ENCODE data around the gene NCKAP5L.

Gene NCKAP5L

GRCh38 chr12:49811961-49812401, 16.2 kb downstream of the NCKAP5L start:
- Histone ChIP-seq H3K9me2 (replicated peaks; ENCODE audit: insufficient read depth, low read length) (no peaks in the 10 kb centered on the region), H3K4me3 (ENCODE audit: insufficient read depth, low read length, poor library complexity, severe bottlenecking) (no peak overlapping the region), H4K20me1 (ENCODE audit: low read depth, low read length) (no peaks in the 10 kb centered on the region), H2AFZ (ENCODE audit: low read depth, low read length, severe bottlenecking) (no peak overlapping the region), H3K36me3 (ENCODE audit: low read length) (no peaks in the 10 kb centered on the region), H3K79me2 (ENCODE audit: insufficient read depth, low read length) (no peaks in the 10 kb centered on the region), H3K27me3 (ENCODE audit: low read length) (no peaks in the 10 kb centered on the region), H3K27ac (ENCODE audit: low read depth, low read length) (no peak overlapping the region), H3K4me2 (ENCODE audit: low read depth, low read length, poor library complexity, severe bottlenecking) (no peak overlapping the region), H3K9me3 (ENCODE audit: insufficient read depth, low read length) (no peaks in the 10 kb centered on the region), H3K9ac (ENCODE audit: low read length) (no peak overlapping the region), H3F3A (ENCODE audit: insufficient read depth) (no peaks in the 10 kb centered on the region)
- TF ChIP-seq EZH2phosphoT487 (conservative IDR thresholded peaks at IDR 0.05; ENCODE audit: low read length) (no peak), CTCF (IDR thresholded peaks at IDR 0.05; ENCODE audit: insufficient read depth, low read length, poor library complexity, severe bottlenecking) (no peak)

- H3K9ac ChIP-seq (ENCODE audit: low read length) = no peak overlapping the region
- H3K79me2 ChIP-seq (ENCODE audit: insufficient read depth, low read length) = no peaks in the 10 kb centered on the region
- H3K27ac ChIP-seq (ENCODE audit: low read depth, low read length) = no peak overlapping the region
- no peaks in the 10 kb centered on the region for H3K36me3 ChIP-seq (ENCODE audit: low read length)
- no peak overlapping the region for H2AFZ ChIP-seq (ENCODE audit: low read depth, low read length, severe bottlenecking)
- no peak for TF ChIP-seq EZH2phosphoT487 (conservative IDR thresholded peaks at IDR 0.05; ENCODE audit: low read length)
- TF ChIP-seq CTCF (IDR thresholded peaks at IDR 0.05; ENCODE audit: insufficient read depth, low read length, poor library complexity, severe bottlenecking) = no peak
- no peak overlapping the region for H3K4me2 ChIP-seq (ENCODE audit: low read depth, low read length, poor library complexity, severe bottlenecking)
- no peaks in the 10 kb centered on the region for H3K9me2 ChIP-seq (replicated peaks; ENCODE audit: insufficient read depth, low read length)
- no peaks in the 10 kb centered on the region for H3K27me3 ChIP-seq (ENCODE audit: low read length)
- H3K9me3 ChIP-seq (ENCODE audit: insufficient read depth, low read length) = no peaks in the 10 kb centered on the region
- H3F3A ChIP-seq (ENCODE audit: insufficient read depth) = no peaks in the 10 kb centered on the region
- H3K4me3 ChIP-seq (ENCODE audit: insufficient read depth, low read length, poor library complexity, severe bottlenecking) = no peak overlapping the region
- H4K20me1 ChIP-seq (ENCODE audit: low read depth, low read length) = no peaks in the 10 kb centered on the region
Observed at GRCh38 chr12:49811136-49811535, 17.1 kb downstream of the NCKAP5L start.

GRCh38 chr12:49809906-49810389, 18.3 kb downstream of the NCKAP5L start:
- Histone ChIP-seq H3K4me2 (ENCODE audit: low read depth, low read length, poor library complexity, severe bottlenecking) (no peak overlapping the region), H2AFZ (ENCODE audit: low read depth, low read length, severe bottlenecking) (no peak overlapping the region), H3K27ac (ENCODE audit: low read depth, low read length) (no peak overlapping the region), H3K9me2 (replicated peaks; ENCODE audit: insufficient read depth, low read length) (no peaks in the 10 kb centered on the region), H4K20me1 (ENCODE audit: low read depth, low read length) (no peaks in the 10 kb centered on the region), H3F3A (ENCODE audit: insufficient read depth) (no peaks in the 10 kb centered on the region), H3K79me2 (ENCODE audit: insufficient read depth, low read length) (no peaks in the 10 kb centered on the region), H3K4me3 (ENCODE audit: insufficient read depth, low read length, poor library complexity, severe bottlenecking) (no peak overlapping the region), H3K9me3 (ENCODE audit: insufficient read depth, low read length) (no peaks in the 10 kb centered on the region), H3K27me3 (ENCODE audit: low read length) (no peaks in the 10 kb centered on the region), H3K9ac (ENCODE audit: low read length) (no peak overlapping the region), H3K36me3 (ENCODE audit: low read length) (no peaks in the 10 kb centered on the region)
- TF ChIP-seq EZH2phosphoT487 (conservative IDR thresholded peaks at IDR 0.05; ENCODE audit: low read length) (no peak), CTCF (IDR thresholded peaks at IDR 0.05; ENCODE audit: insufficient read depth, low read length, poor library complexity, severe bottlenecking) (no peak)

Data from SU-DHL-6 (cell line).